ENCODE data around the gene MVP. TPM values are rescaled to one million over a fixed set of nuclear protein-coding genes. Genes with fewer than 3 reads are reported as not detected.

The MVP gene
- total RNA-seq, 4 donors from 2014 or later = 40.3 to 77.5 (median 47.6) TPM

- Histone ChIP-seq H3K36me3 (peaks cover 0 to 78% of the 10 kb centered on the region in 2 donors), H3K9me3 (no peaks in the 10 kb centered on the region), H3K27me3 (no peaks in the 10 kb centered on the region), H3K4me1 (no peaks in the 10 kb centered on the region), H3K27ac (no peak overlapping the region), H3K4me3 (no peak overlapping the region)
- ATAC-seq = no peak
- no peak for DNase-seq
- in situ Hi-C loops (cut with MboI; ENCODE audit: low sequenced_read_pairs in 4 of 4) = loop anchor here in 2 of 4 donors (10.0 kb wide), 1 partner anchor 147 kb away; no protein-coding TSS in a partner anchor
- TF ChIP-seq, protein P1, sequence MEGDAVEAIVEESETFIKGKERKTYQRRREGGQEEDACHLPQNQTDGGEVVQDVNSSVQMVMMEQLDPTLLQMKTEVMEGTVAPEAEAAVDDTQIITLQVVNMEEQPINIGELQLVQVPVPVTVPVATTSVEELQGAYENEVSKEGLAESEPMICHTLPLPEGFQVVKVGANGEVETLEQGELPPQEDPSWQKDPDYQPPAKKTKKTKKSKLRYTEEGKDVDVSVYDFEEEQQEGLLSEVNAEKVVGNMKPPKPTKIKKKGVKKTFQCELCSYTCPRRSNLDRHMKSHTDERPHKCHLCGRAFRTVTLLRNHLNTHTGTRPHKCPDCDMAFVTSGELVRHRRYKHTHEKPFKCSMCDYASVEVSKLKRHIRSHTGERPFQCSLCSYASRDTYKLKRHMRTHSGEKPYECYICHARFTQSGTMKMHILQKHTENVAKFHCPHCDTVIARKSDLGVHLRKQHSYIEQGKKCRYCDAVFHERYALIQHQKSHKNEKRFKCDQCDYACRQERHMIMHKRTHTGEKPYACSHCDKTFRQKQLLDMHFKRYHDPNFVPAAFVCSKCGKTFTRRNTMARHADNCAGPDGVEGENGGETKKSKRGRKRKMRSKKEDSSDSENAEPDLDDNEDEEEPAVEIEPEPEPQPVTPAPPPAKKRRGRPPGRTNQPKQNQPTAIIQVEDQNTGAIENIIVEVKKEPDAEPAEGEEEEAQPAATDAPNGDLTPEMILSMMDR (IDR thresholded peaks at IDR 0.05 in 4 of 5, conservative IDR thresholded peaks at IDR 0.05 in 1 of 5) = no peak
- TF ChIP-seq POLR2A (IDR thresholded peaks at IDR 0.05) = no peak
- intact Hi-C loops (cut with DNase I; ENCODE audit: low total_unique reads) = no loop called here
Measured at GRCh38 chr16:29841631-29842030, 21.4 kb downstream of the MVP start.

DNA sequence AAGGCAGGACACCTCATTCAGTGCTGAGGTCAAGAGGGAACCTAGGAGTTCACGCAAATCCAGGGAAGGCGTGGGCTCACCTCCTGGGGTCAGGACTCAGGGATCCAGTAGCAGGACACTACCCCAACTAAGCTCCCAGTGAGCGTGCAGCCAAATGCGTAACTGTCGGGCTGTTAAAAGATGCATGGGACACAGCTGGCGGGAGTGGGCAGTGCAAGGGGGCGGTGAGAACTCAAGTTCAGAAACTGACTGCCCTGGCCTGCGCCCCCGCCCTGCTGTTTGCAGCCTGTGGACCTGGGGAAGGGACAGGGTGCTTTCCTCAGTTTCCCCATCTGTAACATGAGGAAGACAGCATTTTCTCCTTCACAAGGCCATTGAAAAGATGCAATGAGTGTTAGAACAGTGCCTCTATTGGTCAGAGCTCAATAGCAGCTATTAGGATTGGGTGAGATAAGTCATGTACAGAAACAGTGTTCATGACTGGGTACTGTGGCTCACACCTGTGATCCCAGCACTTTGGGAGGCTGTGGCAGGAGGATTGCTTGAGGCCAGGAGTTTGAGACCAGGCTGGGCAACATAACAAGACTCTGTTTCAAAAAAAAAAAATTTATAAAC, 22.6 kb downstream of the MVP start:
- DNase-seq (no peak), ATAC-seq (no peak)
- Histone ChIP-seq H3K36me3 (peaks cover 0 to 78% of the 10 kb centered on the region in 2 donors), H3K9me3 (no peaks in the 10 kb centered on the region), H3K27ac (no peak overlapping the region), H3K4me3 (no peak overlapping the region), H3K4me1 (no peaks in the 10 kb centered on the region), H3K27me3 (no peaks in the 10 kb centered on the region)
- intact Hi-C loops (cut with DNase I; ENCODE audit: low total_unique reads) = no loop called here
- in situ Hi-C loops (cut with MboI; ENCODE audit: low sequenced_read_pairs in 4 of 4) = loop anchor here in 2 of 4 donors (10.0 kb wide), 1 partner anchor 148 kb away; no protein-coding TSS in a partner anchor
- TF ChIP-seq, protein P1 (IDR thresholded peaks at IDR 0.05 in 4 of 5, conservative IDR thresholded peaks at IDR 0.05 in 1 of 5) = no peak
- no peak for TF ChIP-seq POLR2A (IDR thresholded peaks at IDR 0.05)

DNA sequence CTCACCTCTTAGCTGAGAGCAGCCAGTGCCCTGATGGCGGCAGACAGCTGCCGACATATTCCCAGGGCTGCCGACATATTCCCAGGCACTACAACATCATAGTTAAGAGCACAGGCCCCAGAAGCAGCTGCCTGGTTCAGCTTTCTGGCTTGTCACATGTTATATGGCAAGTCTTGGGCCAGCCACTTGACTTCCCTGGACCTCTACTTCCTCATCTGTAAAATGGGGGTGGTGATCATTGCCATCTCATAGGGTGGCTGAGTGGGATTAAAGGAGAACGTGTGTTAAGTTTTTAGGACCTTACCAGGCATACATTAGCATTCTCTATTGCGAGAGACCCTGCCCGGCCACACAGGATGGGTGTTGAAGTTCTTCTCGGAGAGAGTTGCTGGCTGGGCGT, 23.7 kb downstream of the MVP start:
- in situ Hi-C loops (cut with MboI; ENCODE audit: low sequenced_read_pairs in 4 of 4) = loop anchor here in 2 of 4 donors (10.0 kb wide), 1 partner anchor 149 kb away; no protein-coding TSS in a partner anchor
- Histone ChIP-seq H3K27ac (no peak overlapping the region), H3K36me3 (peaks cover 0 to 70% of the 10 kb centered on the region in 2 donors), H3K4me3 (no peak overlapping the region), H3K4me1 (no peaks in the 10 kb centered on the region), H3K27me3 (no peaks in the 10 kb centered on the region), H3K9me3 (no peaks in the 10 kb centered on the region)
- no peak for DNase-seq
- no peak for ATAC-seq
- TF ChIP-seq POLR2A (IDR thresholded peaks at IDR 0.05) = no peak
- TF ChIP-seq, protein P1 (IDR thresholded peaks at IDR 0.05 in 4 of 5, conservative IDR thresholded peaks at IDR 0.05 in 1 of 5) = no peak
- intact Hi-C loops (cut with DNase I; ENCODE audit: low total_unique reads) = no loop called here

DNA sequence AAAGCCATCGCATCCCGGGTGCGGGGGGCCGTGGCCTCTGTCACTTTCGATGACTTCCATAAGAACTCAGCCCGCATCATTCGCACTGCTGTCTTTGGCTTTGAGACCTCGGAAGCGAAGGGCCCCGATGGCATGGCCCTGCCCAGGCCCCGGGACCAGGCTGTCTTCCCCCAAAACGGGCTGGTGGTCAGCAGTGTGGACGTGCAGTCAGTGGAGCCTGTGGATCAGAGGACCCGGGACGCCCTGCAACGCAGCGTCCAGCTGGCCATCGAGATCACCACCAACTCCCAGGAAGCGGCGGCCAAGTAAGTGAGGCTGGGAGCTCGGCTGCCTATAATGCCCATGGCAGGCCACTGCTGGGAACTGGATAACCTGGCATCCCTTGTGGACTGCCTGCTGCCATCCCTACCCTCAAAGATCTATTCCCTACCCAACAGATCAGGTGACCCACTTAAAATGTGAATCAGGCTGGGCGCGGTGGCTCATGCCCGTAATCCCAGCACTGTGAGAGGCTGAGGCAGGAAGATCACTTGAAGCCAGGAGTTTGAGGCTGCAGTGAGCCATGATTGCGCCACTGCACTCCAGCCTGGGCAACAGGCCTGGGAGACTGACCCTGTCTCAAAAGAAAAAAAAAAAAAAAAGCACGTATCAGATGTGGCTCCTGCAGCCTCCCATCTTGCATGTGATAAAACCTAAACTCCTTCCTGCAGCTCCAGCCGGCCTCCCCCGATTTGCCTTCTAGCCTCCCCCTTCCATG, 24.5 kb downstream of the MVP start:
- Histone ChIP-seq H3K27ac (no peak overlapping the region), H3K36me3 (peaks cover 0 to 70% of the 10 kb centered on the region in 2 donors), H3K4me3 (no peak overlapping the region), H3K4me1 (no peaks in the 10 kb centered on the region), H3K27me3 (no peaks in the 10 kb centered on the region), H3K9me3 (no peaks in the 10 kb centered on the region)
- in situ Hi-C loops (cut with MboI; ENCODE audit: low sequenced_read_pairs in 4 of 4) = loop anchor here in 3 of 4 donors (5.0 to 10.0 kb wide), 2 partner anchors 142 to 150 kb away; no protein-coding TSS in a partner anchor
- TF ChIP-seq, protein P1 (IDR thresholded peaks at IDR 0.05 in 4 of 5, conservative IDR thresholded peaks at IDR 0.05 in 1 of 5) = no peak
- no peak for TF ChIP-seq POLR2A (IDR thresholded peaks at IDR 0.05)
- no peak for DNase-seq
- no peak for ATAC-seq
- intact Hi-C loops (cut with DNase I; ENCODE audit: low total_unique reads) = no loop called here
